Measurements from ENCODE around the gene MED12L. TPM values are rescaled to one million over a fixed set of nuclear protein-coding genes. Genes with fewer than 3 reads are reported as not detected.

Gene MED12L
- total and polyA plus RNA-seq, 9 of the 15 experiments (the other 6 are each of a cell fraction or from before 2014, with no cell fraction given): not detected

- Histone ChIP-seq H3K4me2 (ENCODE audit: insufficient read depth, low read length) (no peak overlapping the region), H3K4me3 (no peak overlapping the region), H3K36me3 (ENCODE audit: control insufficient read depth, insufficient read depth, low read length) (no peaks in the 10 kb centered on the region), H2AFZ (ENCODE audit: low read depth, low read length) (no peak overlapping the region), H4K20me1 (replicated peaks; ENCODE audit: control insufficient read depth, insufficient read depth, low read length) (no peaks in the 10 kb centered on the region), H3K27ac (ENCODE audit: extremely low read depth, low read depth, low read length) (no peak overlapping the region), H3K79me2 (ENCODE audit: control insufficient read depth, insufficient read depth, low read length) (no peaks in the 10 kb centered on the region), H3K9ac (ENCODE audit: insufficient read depth in 1 of 2, low read depth in 2 of 2, low read length in 2 of 2) (no peak overlapping the region), H3K4me1 (replicated peaks in 1 of 2; ENCODE audit: control insufficient read depth in 2 of 2, insufficient read depth in 2 of 2, low read length in 2 of 2) (no peaks in the 10 kb centered on the region), H3K27me3 (ENCODE audit: control insufficient read depth in 2 of 2, insufficient read depth in 2 of 2, low read length in 2 of 2) (peaks cover 3 to 5% of the 10 kb centered on the region in 2 experiments; a peak in 3 of 5 replicates), H3K9me3 (replicated peaks; ENCODE audit: control insufficient read depth, insufficient read depth, low read depth, low read length) (no peaks in the 10 kb centered on the region), H3K9me1 (ENCODE audit: control insufficient read depth, insufficient read depth, low read length) (no peaks in the 10 kb centered on the region)
- in situ Hi-C loops (cut with MboI) (no loop called here), intact Hi-C loops (cut with micrococcal nuclease) (no loop called here)
- no peak for ATAC-seq
- ChIA-PET POLR2A (interaction anchor here (1.3 to 1.4 kb wide), 2 partner anchors 11 kb away, joined by 3 read pairs; no protein-coding TSS in a partner anchor), CTCF (ENCODE audit: low intra/inter-chr PET ratio) (no interaction called here)
- no peak for FAIRE-seq
- no TSS peak for BruUV-seq (replicated peaks)
- DNase-seq (ENCODE audit: extremely low read depth in 1 of 4, low spot score in 3 of 4): no peak
- no peak for TF ChIP-seq NBN (IDR thresholded peaks at IDR 0.05; ENCODE audit: low read depth)
- TF ChIP-seq ZNF830 (CRISPR knock-in tag; IDR thresholded peaks at IDR 0.05): no peak
- TF ChIP-seq MIER1 (IDR thresholded peaks at IDR 0.05; ENCODE audit: low read depth): no peak
- no peak for TF ChIP-seq RBM15 (IDR thresholded peaks at IDR 0.05; ENCODE audit: insufficient read depth, low read length)
- TF ChIP-seq ZNF57 (CRISPR knock-in tag; IDR thresholded peaks at IDR 0.05): no peak
- TF ChIP-seq NFIX (CRISPR knock-in tag; IDR thresholded peaks at IDR 0.05; ENCODE audit: low read depth): no peak
- no peak for TF ChIP-seq SMARCE1 (IDR thresholded peaks at IDR 0.05)
- no peak for TF ChIP-seq FUS (optimal IDR thresholded peaks at IDR 0.05; ENCODE audit: low read depth, low read length)
- no peak for TF ChIP-seq PCBP1 (IDR thresholded peaks at IDR 0.05; ENCODE audit: low read depth, low read length, poor library complexity, severe bottlenecking)
- no peak for TF ChIP-seq ZNF668 (CRISPR knock-in tag; IDR thresholded peaks at IDR 0.05)
- TF ChIP-seq POLR3G (IDR thresholded peaks at IDR 0.05; ENCODE audit: extremely low read depth, insufficient read length, insufficient replicate concordance): no peak
- no peak for TF ChIP-seq E2F8 (IDR thresholded peaks at IDR 0.05; ENCODE audit: low read depth, partially characterized antibody)
- TF ChIP-seq MEF2D (tag; conservative IDR thresholded peaks at IDR 0.05; ENCODE audit: low read depth): no peak
- no peak for TF ChIP-seq IFI16 (CRISPR knock-in tag; IDR thresholded peaks at IDR 0.05)
- no peak for TF ChIP-seq SMAD3 (CRISPR knock-in tag; conservative IDR thresholded peaks at IDR 0.05)
These were observed 111.0 kb downstream of the MED12L start for GRCh38 chr3:151196434-151196833.

Data from K562 (cell line).